Activated CD8-positive, alpha-beta memory T cell treated with anti-CD3 and anti-CD28 coated beads, Interleukin-2, amount 50 U/mL, for 1 hour (primary cell): ENCODE data around the gene CA7.

Experiments used
- DNase-seq: peaks from one replicate; pipeline ENCODE4 v3.0.0-alpha.2; 2020; ENCODE audit errors: extremely low read depth

CA7 gene

GRCh38 chr16:66844342-66845079, at the start of gene CA7:
Gene CA7, plus strand, starts transcription at chr16:66844414. Its CDS starts 74 bp downstream, at chr16:66844488.
- DNase-seq: no peak

GRCh38 chr16:66798161-66798560, 46.1 kb upstream of the CA7 start:
- DNase-seq: no peak

GRCh38 chr16:66800856-66801255, 43.4 kb upstream of the CA7 start:
- no peak for DNase-seq

- no peak for DNase-seq
Measured at GRCh38 chr16:66801320-66802105, 42.7 kb upstream of the CA7 start, which contains the start of gene TERB1. Gene TERB1, minus strand, starts transcription at chr16:66801584. Its CDS starts 4,786 bp downstream, at chr16:66796798.

- no peak for DNase-seq
Measured at GRCh38 chr16:66802159-66802558, 42.1 kb upstream of the CA7 start.

GRCh38 chr16:66809765-66810164, 34.4 kb upstream of the CA7 start:
- no peak for DNase-seq

GRCh38 chr16:66810391-66810790, 33.8 kb upstream of the CA7 start:
- DNase-seq: no peak

- DNase-seq: no peak
Measured at GRCh38 chr16:66811043-66811442, 33.2 kb upstream of the CA7 start.

GRCh38 chr16:66814734-66815133, 29.5 kb upstream of the CA7 start:
- DNase-seq: no peak

- DNase-seq: no peak
Measured at GRCh38 chr16:66824006-66824405, 20.2 kb upstream of the CA7 start.

- DNase-seq: peak; percentile 56
Measured at GRCh38 chr16:66830422-66831404, 13.5 kb upstream of the CA7 start, which contains the start of gene NAE1. Gene NAE1, minus strand, starts transcription at chr16:66830976. Its CDS starts 77 bp downstream, at chr16:66830899.

GRCh38 chr16:66832190-66832589, 12.0 kb upstream of the CA7 start:
- no peak for DNase-seq

- no peak for DNase-seq
Measured at GRCh38 chr16:66832661-66833305, 11.4 kb upstream of the CA7 start.

- DNase-seq: no peak
Measured at GRCh38 chr16:66834746-66835145, 9.5 kb upstream of the CA7 start.

- DNase-seq: no peak
Measured at GRCh38 chr16:66840883-66841282, 3.3 kb upstream of the CA7 start.

- DNase-seq: no peak
Measured at GRCh38 chr16:66841366-66841765, 2.8 kb upstream of the CA7 start.

- DNase-seq: no peak
Measured at GRCh38 chr16:66842765-66843164, 1.4 kb upstream of the CA7 start.

- no peak for DNase-seq
Measured at GRCh38 chr16:66843191-66843590, 1.0 kb upstream of the CA7 start.

GRCh38 chr16:66844009-66844341, 239 bp upstream of the CA7 start:
- no peak for DNase-seq

- DNase-seq: no peak
Measured at GRCh38 chr16:66845080-66845410, 831 bp downstream of the CA7 start.

GRCh38 chr16:66845791-66846221, 1.6 kb downstream of the CA7 start:
- no peak for DNase-seq
